Caco-2 (cell line): Measurements from ENCODE around the gene OTOGL. TPM values are rescaled to one million over a fixed set of nuclear protein-coding genes. Genes with fewer than 3 reads are reported as not detected.

Source experiments
- BruUV-seq: library from RNA; stranded (reverse); fragments of 400-500 nt; replicated peaks from 2 replicates; lab custom pipeline; 2021; lab: Mats Ljungman, UMichigan
- CTCF ChIA-PET: fragments of 300-600 bp; sonication (Branson Sonifier 250); formaldehyde crosslinking; loops from one replicate; lab custom pipeline; 2022; ENCODE audit warnings: antibody characterized with exemption; lab: Charles Lee
- POLR2A ChIA-PET: fragments of 300-600 bp; sonication (Branson Sonifier 250); formaldehyde crosslinking; loops from one replicate; lab custom pipeline; 2022; ENCODE audit warnings: antibody characterized with exemption; lab: Charles Lee
- DNase-seq, 2 experiments: peaks; one replicate each; pipeline versions ENCODE4 v3.0.0 to v3.0.0-alpha.2; 2020 to 2022
- H3K27me3 ChIP-seq: replicated peaks from 2 replicates; pipeline ENCODE4 v1.6.0; 2011; ENCODE audit warnings: low read length; ENCODE audit not compliant: control insufficient read depth, insufficient read depth
- H3K36me3 ChIP-seq: 2 replicates; pipeline ENCODE4 v1.5.1; 2011; ENCODE audit warnings: low read length; ENCODE audit not compliant: control insufficient read depth, insufficient read depth
- H3K4me1 ChIP-seq: fragments of 250-450 bp; sonication (Bioruptor Pico); 2 replicates; pipeline ENCODE4 v1.5.1; 2020; ENCODE audit warnings: mild to moderate bottlenecking
- H3K4me3 ChIP-seq: 2 replicates; pipeline ENCODE4 v1.5.1; 2011; ENCODE audit warnings: low read depth, mild to moderate bottlenecking, control low read depth, low read length
- H3K9me3 ChIP-seq: fragments of 250-450 bp; sonication (Bioruptor Pico); 2 replicates; pipeline ENCODE4 v1.5.1; 2020; ENCODE audit warnings: mild to moderate bottlenecking, moderate library complexity
- H3K27ac Mint-ChIP-seq: one replicate; pipeline ENCODE4 v1.8.0; 2022; ENCODE audit warnings: mixed read lengths; ENCODE audit not compliant: unreplicated experiment
- H3K27me3 Mint-ChIP-seq: one replicate; pipeline ENCODE4 v1.8.0; 2022; ENCODE audit warnings: mixed read lengths; ENCODE audit not compliant: insufficient read depth, unreplicated experiment
- H3K36me3 Mint-ChIP-seq: one replicate; pipeline ENCODE4 v1.8.0; 2022; ENCODE audit warnings: mild to moderate bottlenecking, mixed read lengths; ENCODE audit not compliant: insufficient read depth, unreplicated experiment
- H3K4me1 Mint-ChIP-seq: one replicate; pipeline ENCODE4 v1.8.0; 2022; ENCODE audit warnings: low read depth, mixed read lengths; ENCODE audit not compliant: unreplicated experiment
- H3K4me3 Mint-ChIP-seq: one replicate; pipeline ENCODE4 v1.8.0; 2022; ENCODE audit warnings: mild to moderate bottlenecking, moderate library complexity, mixed read lengths; ENCODE audit not compliant: unreplicated experiment
- H3K9me3 Mint-ChIP-seq: one replicate; pipeline ENCODE4 v1.8.0; 2022; ENCODE audit warnings: mixed read lengths; ENCODE audit not compliant: unreplicated experiment
- intact Hi-C: fragments of 100-400 bp; cut with micrococcal nuclease; formaldehyde crosslinking; loops from one replicate; pipeline ENCODE4 v1.10.0; 2022; ENCODE audit not compliant: unreplicated experiment
- total RNA-seq: library from RNA; stranded (reverse); gene quantifications from 2 replicates; pipeline ENCODE4 v1.2.3, GENCODE V29; 2022
- TF ChIP-seq, protein P1 (sequence below), 2 experiments: fragments of 200-600 bp in 1 of 2; IDR thresholded peaks; 1 replicate in 1 of 2; 2 replicates in 1 of 2; pipeline versions ENCODE4 v1.5.1 to v1.8.0; 2011 to 2022; ENCODE audit warnings: antibody characterized with exemption in 1 of 2, control low read depth in 1 of 2, inconsistent platforms in 1 of 2, low read depth in 1 of 2, low read length in 1 of 2, mild to moderate bottlenecking in 1 of 2, moderate library complexity in 1 of 2; ENCODE audit not compliant: insufficient read depth in 1 of 2, severe bottlenecking in 1 of 2, unreplicated experiment in 1 of 2

Gene OTOGL
- total RNA-seq, 1 experiment from 2014 or later: 0.39 TPM

GRCh38 chr12:80413462-80413861, 314.1 kb downstream of the OTOGL start:
- TF ChIP-seq, protein P1, sequence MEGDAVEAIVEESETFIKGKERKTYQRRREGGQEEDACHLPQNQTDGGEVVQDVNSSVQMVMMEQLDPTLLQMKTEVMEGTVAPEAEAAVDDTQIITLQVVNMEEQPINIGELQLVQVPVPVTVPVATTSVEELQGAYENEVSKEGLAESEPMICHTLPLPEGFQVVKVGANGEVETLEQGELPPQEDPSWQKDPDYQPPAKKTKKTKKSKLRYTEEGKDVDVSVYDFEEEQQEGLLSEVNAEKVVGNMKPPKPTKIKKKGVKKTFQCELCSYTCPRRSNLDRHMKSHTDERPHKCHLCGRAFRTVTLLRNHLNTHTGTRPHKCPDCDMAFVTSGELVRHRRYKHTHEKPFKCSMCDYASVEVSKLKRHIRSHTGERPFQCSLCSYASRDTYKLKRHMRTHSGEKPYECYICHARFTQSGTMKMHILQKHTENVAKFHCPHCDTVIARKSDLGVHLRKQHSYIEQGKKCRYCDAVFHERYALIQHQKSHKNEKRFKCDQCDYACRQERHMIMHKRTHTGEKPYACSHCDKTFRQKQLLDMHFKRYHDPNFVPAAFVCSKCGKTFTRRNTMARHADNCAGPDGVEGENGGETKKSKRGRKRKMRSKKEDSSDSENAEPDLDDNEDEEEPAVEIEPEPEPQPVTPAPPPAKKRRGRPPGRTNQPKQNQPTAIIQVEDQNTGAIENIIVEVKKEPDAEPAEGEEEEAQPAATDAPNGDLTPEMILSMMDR (IDR thresholded peaks at IDR 0.05; ENCODE audit: insufficient read depth in 1 of 2, low read depth in 1 of 2, low read length in 1 of 2, severe bottlenecking in 1 of 2, unreplicated experiment in 1 of 2): no peak
- no peaks in the 10 kb centered on the region for H3K27me3 ChIP-seq
- no peaks in the 10 kb centered on the region for H3K9me3 Mint-ChIP-seq
- no peaks in the 10 kb centered on the region for H3K4me1 ChIP-seq
- ChIA-PET CTCF (no interaction called here), POLR2A (no interaction called here)
- intact Hi-C loops: loop anchor here (2.0 to 5.0 kb wide), 5 partner anchors 29 to 845 kb away; no protein-coding TSS in a partner anchor
- no peaks in the 10 kb centered on the region for H3K36me3 ChIP-seq
- H3K4me3 ChIP-seq: no peak overlapping the region
- no peak overlapping the region for H3K27ac Mint-ChIP-seq
- H3K9me3 ChIP-seq: no peaks in the 10 kb centered on the region
- H3K4me1 Mint-ChIP-seq: no peaks in the 10 kb centered on the region
- H3K36me3 Mint-ChIP-seq: no peaks in the 10 kb centered on the region
- peaks cover 9% of the 10 kb centered on the region for H3K27me3 Mint-ChIP-seq
- H3K4me3 Mint-ChIP-seq: no peak overlapping the region
- no peak for DNase-seq
- BruUV-seq: no TSS peak

DNA sequence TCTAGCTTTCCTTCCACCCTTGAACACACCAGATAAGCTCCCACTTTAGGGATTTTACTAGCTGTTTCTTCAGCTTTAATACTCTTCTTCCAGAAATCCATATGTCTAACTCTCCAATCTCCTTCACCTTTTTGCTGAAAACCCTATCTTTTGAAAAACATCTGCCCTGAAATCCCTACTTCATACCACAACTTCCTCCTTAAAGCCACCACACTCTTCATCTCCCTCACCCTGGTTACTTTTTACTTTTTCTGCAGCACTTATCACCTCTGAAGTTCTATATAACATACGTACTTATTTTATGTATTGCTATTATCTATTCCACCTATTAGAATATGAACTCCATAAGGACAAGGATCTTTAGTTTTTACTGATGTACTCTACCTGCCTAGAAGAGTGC, 316.1 kb downstream of the OTOGL start:
- Mint-ChIP-seq H3K9me3 (no peaks in the 10 kb centered on the region), H3K27me3 (peaks cover 6% of the 10 kb centered on the region), H3K36me3 (no peaks in the 10 kb centered on the region), H3K4me3 (no peak overlapping the region), H3K4me1 (no peaks in the 10 kb centered on the region), H3K27ac (no peak overlapping the region)
- TF ChIP-seq, protein P1 (IDR thresholded peaks at IDR 0.05; ENCODE audit: insufficient read depth in 1 of 2, low read depth in 1 of 2, low read length in 1 of 2, severe bottlenecking in 1 of 2, unreplicated experiment in 1 of 2): no peak
- Histone ChIP-seq H3K4me1 (no peaks in the 10 kb centered on the region), H3K27me3 (no peaks in the 10 kb centered on the region), H3K9me3 (no peaks in the 10 kb centered on the region), H3K4me3 (no peak overlapping the region), H3K36me3 (no peaks in the 10 kb centered on the region)
- intact Hi-C loops: no loop called here
- ChIA-PET POLR2A (no interaction called here), CTCF (no interaction called here)
- DNase-seq: no peak
- BruUV-seq: no TSS peak

- H3K36me3 Mint-ChIP-seq: no peaks in the 10 kb centered on the region
- H3K4me1 Mint-ChIP-seq: no peaks in the 10 kb centered on the region
- ChIA-PET POLR2A (no interaction called here), CTCF (no interaction called here)
- H3K27me3 Mint-ChIP-seq: peaks cover 9% of the 10 kb centered on the region
- intact Hi-C loops: no loop called here
- no peaks in the 10 kb centered on the region for H3K9me3 Mint-ChIP-seq
- TF ChIP-seq, protein P1 (IDR thresholded peaks at IDR 0.05; ENCODE audit: insufficient read depth in 1 of 2, low read depth in 1 of 2, low read length in 1 of 2, severe bottlenecking in 1 of 2, unreplicated experiment in 1 of 2): no peak
- no peaks in the 10 kb centered on the region for H3K9me3 ChIP-seq
- H3K27ac Mint-ChIP-seq: no peak overlapping the region
- DNase-seq: no peak
- H3K27me3 ChIP-seq: no peaks in the 10 kb centered on the region
- no peak overlapping the region for H3K4me3 ChIP-seq
- no peaks in the 10 kb centered on the region for H3K36me3 ChIP-seq
- H3K4me1 ChIP-seq: no peaks in the 10 kb centered on the region
- no peak overlapping the region for H3K4me3 Mint-ChIP-seq
- no TSS peak for BruUV-seq
Measured at GRCh38 chr12:80419644-80420043, 320.3 kb downstream of the OTOGL start.
